ENCODE measurements around the gene TMEM186.
"Not testable (repeated sequence)": the region's sequence is repeated elsewhere in the genome, so short reads cannot be mapped to it uniquely, and the experiment has no call there.

Gene TMEM186, protein sequence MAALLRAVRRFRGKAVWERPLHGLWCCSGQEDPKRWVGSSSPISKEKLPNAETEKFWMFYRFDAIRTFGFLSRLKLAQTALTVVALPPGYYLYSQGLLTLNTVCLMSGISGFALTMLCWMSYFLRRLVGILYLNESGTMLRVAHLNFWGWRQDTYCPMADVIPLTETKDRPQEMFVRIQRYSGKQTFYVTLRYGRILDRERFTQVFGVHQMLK

DNA sequence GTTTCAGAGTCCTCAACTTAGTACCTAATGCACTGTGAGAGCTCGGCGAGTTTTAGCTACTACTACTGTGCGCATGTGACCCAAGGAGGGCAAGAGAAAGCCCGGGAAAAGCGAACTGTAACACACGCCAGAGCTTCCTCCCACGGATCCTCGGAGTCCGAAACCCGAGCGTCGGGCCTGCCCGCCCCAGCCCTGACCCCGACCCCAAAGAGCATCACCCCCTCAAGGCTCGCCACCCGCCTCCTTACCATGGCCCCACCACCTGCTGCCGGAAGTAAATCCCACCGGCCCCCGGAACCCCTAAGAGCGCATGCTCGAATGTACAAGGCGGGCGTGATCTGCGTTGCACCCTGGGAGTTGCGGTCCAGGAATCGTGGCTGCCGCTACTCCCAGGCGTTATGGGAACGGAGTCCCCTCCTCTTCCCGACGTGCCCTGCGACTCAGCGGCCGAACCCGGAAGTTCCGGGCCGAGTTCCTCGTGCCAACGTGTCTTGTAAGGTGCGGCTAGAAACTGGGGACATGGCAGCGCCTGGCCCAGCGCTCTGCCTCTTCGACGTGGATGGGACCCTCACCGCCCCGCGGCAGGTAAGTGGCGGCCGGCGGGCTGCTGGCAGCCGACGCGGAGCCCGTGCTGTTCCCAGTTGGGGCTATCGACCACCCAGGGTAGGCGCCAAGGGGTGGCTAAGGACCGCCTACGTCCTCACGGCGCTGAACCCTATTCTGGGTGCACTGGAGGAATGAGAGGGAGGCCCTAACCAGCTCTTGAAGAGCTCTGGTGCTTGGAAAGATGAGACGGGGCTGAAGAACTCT is at the start of gene TMEM186, which contains the start of gene PMM2:
TMEM186 (minus strand) TSS at position 276 of the 810 bp plus-strand sequence; CDS start at position 251, 25 bp downstream.
PMM2 (plus strand) TSS at position 476 of the 810 bp plus-strand sequence; CDS start at position 520, 44 bp downstream.
- DNase-seq = peak; percentile 93 to 95

DNA sequence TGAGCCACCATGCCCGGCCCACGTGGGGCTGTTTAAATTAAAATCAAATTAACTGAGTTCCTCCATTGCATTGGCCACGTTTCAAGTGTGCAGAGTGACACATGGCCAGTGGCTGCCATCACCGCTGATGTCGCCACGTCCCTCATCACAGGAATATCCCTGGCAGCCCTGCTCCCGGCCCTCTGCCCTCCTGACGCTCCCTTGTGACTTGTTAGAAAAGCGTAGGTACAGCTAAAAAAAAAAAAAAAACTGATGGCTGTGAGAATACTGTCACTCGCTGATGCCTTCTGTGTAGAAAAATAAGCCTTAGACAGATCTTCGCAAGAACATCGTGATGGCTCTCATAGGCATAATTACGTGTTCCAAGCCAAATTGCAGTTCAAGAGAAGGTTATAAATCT is 49.7 kb upstream of the TMEM186 start:
- no peak for DNase-seq

DNA sequence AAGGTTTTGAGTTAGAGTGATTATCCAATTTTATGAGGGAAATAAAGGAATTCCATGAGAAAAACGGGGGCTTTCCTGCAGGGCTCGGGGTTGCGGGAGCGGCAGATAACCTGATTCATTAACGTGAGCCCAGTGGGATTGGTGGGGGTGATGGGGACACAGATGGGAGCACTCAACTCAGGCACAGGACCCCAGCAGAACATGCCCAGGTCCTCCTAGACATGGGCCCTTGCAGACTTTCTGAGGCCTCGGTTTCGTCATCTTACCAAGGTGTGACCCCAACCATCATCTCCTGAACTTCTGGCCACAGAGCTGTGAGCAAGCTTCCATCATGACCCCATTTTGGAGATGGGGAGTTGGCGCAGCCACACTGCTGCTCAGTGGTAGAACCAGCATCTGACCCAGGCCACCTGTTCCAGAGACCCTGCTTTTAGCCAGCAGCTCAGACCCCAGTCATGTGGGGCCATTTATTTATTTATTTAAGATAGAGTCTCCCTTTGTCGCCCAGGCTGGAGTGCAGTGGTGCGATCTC is 49.0 kb upstream of the TMEM186 start:
- DNase-seq = no peak

DNA sequence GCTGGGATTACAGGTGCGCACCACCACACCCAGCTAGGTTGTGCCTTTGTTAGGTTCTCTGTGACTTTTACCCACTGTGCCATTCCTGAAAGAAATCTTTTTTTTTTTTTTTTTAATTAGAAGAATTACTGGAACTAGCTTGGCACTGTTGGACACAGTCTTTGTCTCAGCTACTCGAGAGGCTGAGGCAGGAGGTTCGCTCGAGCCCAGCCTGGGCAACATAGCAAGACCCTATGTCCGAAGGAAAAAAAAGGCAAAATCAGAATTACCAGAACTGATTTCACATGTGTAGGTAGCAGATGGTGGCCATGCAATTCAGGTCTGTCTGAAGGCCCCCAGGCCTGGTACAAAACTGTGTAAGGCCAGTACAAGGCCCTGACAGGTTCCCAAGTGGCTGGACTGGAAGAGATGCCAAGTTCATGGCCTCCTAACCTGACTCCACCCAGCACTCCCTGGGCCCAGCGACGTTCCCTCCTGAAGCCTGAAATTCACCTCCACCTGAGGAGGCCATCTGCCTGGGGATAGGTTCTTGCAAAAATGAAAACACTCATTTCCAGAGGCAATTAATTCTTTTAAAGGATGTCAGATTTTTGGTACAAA is 48.4 kb upstream of the TMEM186 start:
- DNase-seq = no peak

DNA sequence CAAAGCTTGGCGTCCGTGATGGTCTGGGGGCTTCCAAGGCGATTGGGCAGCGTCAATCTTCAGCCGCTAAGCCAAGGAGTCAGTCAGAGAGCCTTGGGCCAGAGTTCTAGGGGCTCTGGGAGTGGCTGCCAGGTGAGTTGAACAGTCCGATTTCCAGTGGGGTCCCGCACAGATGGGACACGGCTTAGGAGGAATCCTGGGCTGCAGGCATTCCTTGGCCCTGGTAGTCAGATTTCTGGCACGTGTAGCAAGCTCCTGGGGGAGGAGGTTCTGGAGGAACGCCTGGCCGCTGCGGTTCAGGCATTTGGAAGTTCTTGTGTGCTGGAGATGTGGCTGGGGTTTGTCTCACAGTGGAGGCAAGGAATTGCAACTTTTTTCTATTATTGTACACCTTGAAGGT is 45.9 kb upstream of the TMEM186 start:
- DNase-seq = not testable (repeated sequence)

DNA sequence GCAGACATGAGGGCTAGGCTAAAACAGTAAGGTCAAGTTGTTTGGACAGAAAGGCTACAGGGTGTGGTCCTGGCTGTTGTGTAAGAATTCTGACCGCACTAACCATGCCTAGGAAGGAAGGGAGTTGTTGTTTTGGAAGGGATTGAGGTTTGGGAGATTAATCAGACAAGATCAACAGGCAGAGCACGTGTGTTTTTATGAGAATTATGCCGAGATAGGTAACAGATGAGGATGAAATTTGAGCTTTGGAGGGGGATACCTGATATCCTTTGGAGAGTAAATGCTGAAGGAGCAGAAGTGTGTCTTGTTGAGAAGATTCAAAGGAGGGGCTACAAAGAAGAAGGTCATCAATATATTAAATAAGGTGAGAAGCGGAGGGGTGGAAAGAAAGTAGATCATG is 44.6 kb upstream of the TMEM186 start:
- not testable (repeated sequence) for DNase-seq

DNA sequence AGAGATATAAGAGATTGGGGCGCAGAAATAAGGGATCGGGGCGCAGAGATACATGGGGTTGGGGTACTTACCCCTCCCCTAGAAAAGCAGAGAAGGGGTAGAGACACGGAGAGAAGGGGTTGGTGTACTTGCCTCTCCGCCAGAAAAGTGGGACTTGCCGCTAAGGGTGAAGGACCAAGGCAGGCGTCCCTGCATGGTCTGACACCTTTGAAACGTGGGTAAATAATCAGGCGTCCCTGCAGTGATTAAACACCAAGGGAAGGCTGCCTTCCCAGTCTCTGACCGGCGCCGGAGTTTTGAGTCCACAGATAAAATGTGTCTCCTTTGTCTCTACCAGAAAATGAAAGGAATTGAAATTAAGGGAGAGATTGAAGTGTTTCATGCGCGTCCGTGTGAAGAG is 40.2 kb upstream of the TMEM186 start:
- not testable (repeated sequence) for DNase-seq

DNA sequence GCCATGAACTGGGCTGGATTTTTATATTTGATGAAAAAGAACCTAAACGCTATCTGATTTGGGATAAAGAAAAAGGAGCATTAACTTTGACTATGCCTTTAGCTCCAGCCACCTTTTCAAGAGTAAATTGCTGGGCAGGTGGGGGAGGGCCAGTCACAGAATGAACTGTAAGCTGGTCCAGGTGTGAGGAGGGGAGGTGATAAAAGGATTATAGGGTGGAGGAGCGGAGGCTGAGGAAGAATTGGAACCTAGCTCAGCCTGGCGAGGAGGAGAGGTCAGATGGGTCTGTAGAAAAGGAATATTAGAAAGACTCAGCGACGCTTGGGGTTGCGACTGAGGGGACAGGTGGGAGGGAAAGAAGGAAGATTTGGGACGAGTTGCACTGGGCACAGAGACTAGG is 39.4 kb upstream of the TMEM186 start:
- not testable (repeated sequence) for DNase-seq

DNA sequence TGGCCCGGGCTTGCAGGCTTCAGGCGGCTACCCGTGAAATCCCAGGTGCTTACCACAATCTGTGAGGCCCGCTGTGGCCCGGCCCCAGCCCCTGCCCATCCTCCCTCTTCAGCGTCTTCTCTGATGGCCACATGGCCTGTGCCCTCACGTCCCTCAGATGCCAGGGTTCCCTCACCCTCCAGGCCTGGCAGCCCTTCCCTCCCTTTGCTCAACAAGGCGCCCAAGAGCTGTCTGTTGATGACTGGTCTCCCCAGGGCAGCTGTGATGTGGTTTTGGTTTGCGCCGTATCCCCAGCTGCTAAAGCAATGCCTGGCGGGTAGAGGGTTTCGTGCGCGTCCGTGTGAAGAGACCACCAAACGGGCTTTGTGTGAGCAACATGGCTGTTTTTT is 35.3 kb upstream of the TMEM186 start:
- DNase-seq = no peak

DNA sequence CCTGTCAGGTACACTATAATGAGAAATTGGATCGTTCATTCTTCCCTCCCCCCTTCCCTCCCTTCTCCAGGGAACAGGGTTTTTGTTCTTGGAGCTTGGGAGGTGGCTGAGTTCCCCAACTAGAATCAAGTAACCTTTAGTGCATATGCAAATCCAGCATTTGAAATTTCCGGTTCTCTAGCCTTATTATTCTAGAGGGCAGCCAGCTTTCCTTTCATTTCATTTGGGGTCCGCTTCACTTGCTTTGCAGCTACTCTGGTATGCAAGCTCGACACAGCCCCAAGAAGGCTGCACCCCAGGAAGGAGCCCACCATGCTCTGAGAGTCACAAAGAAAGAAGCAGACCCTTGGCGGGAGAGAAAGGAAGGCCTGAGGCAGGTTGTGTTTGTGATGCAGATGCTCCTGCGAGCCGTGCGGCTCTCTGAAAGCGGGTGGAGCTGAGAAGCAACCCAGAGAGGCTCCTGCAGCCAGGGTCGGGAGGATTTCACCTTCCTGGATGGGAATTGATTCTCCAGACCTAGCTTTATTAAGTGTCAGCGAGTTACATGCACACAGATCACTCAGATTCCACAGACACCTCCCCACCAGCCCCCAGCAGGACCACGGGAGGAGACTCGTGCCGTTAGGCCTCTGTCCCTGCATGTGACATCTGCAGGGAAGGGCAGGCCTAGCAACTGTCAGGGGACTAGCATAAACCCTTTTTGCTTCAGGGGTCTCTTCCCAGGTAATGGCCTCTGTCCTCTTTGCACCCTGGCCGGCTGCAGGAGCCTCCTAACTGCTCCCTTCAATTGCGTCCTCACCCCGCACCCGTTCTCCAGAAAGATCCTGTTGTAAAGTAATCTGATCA is 34.7 kb upstream of the TMEM186 start:
- DNase-seq = no peak

DNA sequence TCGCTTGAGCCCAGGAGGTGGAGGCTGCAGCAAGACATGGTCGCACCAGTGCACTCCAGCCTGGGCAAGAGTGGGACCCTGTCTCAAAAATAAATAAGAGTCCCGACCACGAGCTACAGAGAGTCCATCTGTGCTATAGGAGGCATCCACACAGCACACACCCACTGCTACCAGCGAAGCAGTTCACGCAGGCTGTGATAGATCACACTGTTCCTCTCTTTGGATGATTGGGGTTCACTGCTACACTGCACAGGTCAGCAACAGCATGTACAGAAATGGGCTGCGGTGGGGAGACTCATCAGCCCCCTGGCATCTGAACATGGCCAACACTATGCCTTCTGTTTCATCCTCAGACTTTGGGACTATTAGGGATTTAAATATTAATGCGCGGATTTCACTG is 34.0 kb upstream of the TMEM186 start:
- DNase-seq = no peak

DNA sequence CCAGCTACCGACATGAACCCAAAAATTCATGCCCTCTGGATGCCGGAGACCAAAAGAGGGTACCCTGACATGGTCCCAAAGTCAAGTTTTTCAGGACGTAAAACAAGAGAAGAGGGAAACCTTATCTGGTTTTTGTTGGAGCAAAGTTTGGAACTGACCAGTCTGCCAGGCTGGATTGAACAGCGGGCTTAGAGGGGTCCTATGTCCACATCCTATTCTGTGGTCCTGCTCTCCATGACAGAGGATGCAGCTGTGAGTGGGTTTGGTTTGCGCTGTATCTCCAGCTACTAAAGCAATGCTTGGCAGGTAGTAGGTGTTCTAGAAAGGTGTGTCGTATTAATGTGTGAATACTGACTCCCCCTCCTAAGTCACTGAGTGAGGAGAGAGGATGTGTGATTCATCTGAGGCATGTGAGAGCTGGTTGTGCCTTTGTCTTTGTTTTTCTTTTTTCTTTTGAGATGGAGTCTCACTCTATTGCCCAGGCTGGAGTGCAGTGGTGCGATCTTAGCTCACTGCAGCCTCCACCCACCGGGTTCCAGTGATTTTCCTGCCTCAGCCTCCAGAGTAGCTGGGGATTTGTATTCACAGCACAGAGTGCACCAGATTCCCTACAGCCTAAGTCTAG is 31.2 kb upstream of the TMEM186 start:
- DNase-seq = no peak

DNA sequence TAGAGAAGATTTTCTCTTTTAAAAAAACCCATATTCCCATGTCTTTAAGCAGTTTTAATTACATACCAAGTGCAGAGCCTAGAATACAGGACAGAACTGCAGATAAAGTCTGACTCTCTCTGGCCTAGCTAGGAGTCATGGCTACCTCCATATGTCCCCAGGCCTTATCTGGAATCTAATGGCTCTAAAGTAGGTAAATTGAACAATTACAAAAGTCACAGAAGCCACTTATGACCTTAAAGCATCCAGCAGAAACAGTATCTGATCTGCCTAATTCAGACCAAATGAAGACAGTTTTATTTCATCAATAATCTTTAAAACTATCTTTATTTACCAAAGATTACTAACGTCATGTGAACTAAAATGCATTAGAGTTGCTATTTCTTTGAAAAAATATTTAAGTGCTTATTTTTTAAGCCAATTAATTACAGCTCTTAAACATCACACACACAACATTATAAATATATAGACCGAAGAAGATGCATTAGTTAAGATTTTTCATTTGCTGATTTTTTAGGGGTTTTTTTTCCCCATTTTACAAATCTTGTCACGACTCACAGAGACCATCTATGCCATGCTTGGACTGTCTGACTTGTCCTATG is 28.9 kb upstream of the TMEM186 start:
- DNase-seq = no peak

DNA sequence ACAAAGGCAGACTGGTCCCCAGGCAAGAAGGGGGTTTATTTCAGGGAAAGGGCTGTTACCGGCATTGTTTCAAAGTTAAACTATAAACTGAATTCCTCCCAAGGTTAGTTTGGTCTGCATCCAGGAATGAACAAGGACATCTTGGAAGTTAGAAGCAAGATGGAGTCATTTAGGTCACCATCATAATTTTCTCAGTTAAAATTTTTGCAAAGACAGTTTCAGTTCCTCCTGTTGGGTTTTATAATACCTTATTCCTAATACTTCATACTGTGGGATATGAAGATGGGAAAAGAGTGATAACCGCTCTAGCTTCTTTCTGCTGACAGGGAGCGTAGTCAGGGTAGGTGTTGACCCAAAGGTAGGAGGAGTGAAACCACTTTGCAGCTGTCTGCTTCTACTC is 25.0 kb upstream of the TMEM186 start:
- no peak for DNase-seq

DNA sequence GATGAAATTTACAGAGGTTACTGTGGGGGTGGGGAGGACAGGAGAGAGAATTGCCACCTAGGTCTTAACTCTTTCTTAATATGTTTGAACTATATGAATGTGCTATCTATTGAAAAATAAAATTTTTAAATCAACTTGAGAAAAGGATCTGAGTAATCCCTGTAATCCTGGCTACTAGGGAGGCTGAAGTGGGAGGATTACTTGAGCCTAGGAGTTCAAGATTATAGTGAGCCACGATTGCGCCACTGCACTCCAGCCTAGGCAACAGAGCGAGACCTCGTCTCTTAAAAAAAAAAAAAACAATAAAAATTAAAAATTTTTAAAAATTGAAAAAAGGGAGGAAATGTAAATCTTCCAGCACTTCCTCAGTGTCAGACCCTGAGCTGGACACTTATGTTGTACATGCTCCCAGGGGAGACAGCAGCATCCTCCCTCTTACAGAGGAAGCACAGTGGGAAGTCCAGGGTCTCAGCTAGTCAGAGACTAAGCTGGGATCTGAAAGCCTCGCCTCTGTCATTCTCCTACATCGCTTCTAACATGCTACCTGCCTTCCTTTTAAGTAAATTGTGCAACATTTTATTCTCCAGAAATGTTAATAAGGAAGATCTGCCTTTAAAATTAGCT is 22.1 kb upstream of the TMEM186 start:
- DNase-seq = no peak

DNA sequence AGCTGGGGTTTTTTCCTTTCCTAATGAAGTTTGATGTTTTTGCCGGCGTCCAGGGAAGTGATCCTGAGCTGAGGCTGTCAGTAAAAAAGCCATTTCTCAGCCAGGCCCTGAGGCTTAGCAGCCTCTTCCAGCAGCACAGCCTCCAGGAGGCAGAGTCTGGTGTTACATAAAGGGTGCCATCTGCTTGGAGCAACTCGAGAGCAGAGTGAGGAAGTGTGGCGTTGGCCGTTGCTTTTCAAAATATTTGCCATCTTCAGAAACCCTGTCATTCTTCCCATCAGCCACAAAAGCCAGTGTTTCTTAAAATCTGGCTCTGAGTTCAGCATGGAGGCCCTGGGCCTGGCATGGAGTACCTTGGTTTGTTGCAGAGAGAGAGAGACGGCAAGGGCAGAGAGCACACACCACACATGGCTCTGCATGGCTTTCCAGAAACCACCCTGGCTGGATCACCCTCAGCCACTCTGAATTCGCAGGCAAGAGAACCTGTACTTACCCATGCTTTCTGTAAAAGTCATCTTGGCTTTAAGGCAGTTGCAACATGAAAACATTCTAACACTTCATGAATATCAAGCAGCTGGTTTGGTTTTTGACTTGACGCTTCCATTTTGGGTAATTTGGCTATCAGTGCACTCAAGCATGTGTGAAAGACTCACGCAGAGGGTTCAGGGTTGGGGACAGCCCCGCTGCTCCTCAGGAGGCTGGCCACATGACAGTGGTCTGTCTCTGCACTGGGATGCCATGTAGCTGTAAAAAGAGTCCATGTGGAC is 21.2 kb upstream of the TMEM186 start:
- no peak for DNase-seq

DNA sequence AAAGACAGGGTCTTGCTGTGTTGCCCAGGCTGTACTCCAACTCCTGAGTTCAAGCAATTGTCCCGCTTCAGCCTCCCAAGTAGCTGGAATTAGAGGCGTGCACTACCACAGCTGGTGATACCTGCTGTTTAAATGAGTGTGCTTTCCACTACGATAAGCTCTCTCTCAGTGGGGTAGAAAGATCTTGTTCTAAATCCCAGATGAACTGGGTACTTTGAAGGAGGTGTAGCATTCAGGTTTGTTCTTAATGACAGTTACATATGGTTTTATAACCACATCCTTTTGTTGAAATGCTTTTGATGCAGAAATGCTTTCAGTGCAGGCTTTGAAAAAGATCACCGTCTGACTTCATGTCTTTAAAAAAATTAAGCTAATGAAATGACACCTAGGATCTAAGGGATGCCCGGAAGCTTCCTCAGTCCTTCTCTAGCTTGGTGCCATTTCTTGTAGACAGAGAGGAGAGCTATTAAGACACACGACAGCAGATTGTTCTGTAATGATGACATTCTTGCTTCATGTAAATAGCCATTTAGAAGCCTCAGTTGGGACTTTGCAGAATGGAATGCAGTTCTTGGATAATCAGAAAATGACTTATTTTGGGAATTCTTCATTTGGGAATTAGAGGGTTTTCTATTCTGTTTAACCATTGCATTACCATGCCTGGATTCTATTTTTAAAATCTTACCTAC is 19.7 kb upstream of the TMEM186 start:
- no peak for DNase-seq

DNA sequence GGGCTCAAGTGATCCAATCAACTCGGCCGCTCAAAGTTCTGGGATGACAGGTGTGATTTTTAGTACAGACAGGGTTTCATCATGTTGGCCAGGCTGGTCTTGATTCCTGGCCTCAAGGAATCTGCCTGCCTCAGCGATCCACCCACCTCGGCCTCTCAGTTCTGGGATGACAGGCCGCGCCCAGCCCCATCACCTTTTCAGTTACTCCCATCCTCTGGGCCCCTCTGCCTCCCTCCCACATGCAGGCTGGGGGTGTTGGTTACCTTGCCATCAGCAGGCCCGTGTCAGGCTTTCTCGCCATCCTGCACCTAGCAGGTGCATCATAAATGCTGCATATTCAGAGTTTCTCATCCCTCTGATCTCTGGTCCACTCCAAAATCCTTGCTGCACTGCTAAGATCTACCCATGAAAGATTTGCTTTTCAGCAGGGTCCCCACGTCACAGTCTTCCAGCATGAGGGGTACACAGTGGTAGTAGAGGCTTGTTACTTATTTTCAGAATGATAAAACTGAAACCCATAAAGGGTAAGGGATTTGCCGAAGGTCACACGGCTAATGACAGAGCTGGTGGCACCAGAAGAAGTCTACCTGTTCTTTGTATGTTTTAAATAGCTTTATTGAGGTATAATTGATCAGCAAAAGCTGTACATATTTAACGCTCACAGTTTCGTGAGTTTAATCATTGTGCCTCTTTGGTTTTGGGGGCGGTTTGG is 16.8 kb upstream of the TMEM186 start:
- no peak for DNase-seq

DNA sequence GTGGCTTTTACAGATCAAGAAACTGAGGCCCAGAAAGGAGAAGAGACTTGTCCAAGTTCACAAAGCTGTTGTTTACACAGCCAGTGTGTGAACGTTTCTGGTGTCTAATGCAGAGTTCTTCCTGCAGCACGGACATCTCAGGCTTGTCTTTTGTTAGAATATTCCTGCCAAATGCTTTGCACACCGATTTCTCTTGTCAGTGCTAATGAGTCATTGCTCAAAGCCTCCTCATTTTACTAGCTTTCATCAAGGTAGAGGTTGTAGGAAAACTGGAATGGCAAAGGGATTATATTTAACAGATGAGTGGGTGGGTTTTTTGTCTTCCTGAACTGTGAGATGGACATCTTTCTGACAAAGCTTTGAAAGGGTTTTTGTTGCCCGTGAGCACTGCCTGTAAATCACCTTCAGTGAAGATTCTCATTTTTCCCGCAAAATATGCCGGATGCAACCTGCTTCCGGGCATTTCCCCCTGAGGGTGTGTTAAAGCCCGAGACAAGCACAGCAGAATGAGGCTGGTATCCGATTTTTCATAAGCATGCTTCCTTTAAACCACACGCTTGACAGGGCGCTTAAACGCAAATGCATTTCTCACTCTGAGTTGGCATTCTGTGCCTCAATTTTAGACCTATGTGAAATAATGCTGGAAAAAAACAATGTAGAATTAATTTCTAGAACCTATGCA is 14.9 kb upstream of the TMEM186 start:
- no peak for DNase-seq
